Dendritic cell treated with granulocyte-macrophage colony-stimulating factor and Interleukin-4, amounts not matched to agents 40 ng/mL and 50 ng/mL, for 4 days (primary cell): Measurements from ENCODE around the gene N4BP2.

Experiments used
- H3K27ac Mint-ChIP-seq: one replicate; pipeline ENCODE4 v1.8.0; 2022; ENCODE audit warnings: mild to moderate bottlenecking, mixed read lengths
- H3K27me3 Mint-ChIP-seq: one replicate; pipeline ENCODE4 v1.8.0; 2022; ENCODE audit warnings: mild to moderate bottlenecking, mixed read lengths
- H3K36me3 Mint-ChIP-seq: one replicate; pipeline ENCODE4 v1.8.0; 2022; ENCODE audit warnings: low read depth, mixed read lengths
- H3K4me1 Mint-ChIP-seq: one replicate; pipeline ENCODE4 v1.8.0; 2022; ENCODE audit warnings: low read depth, mixed read lengths
- H3K4me3 Mint-ChIP-seq: one replicate; pipeline ENCODE4 v1.8.0; 2022; ENCODE audit warnings: mild to moderate bottlenecking, moderate library complexity, mixed read lengths
- H3K9me3 Mint-ChIP-seq: one replicate; pipeline ENCODE4 v1.8.0; 2022; ENCODE audit warnings: mixed read lengths
- intact Hi-C: fragments of 100-400 bp; cut with micrococcal nuclease; formaldehyde crosslinking; loops from one replicate; pipeline ENCODE4 v1.15.0; 2022

The N4BP2 gene

DNA sequence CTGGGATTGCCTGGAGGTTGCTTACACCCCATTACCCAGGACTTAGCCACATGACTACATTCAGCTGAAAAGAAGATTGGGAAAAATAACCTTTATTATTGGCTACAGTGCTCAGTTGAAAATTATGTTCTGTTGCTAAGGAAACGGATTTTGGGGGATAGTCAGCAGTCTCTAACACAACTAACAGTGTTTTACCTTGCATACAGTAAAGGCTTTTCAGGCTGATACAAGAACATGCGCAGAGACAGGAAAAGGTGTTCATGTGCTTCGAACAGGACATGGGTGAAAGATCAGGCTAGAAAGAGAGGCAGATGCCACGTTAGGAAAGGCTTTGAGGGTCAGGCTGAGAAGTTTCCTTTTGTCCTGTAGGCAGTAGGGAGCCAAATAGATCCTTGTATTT is 125.4 kb downstream of the N4BP2 start:
- no peaks in the 10 kb centered on the region for H3K36me3 Mint-ChIP-seq
- H3K4me3 Mint-ChIP-seq, result no peak overlapping the region
- H3K27me3 Mint-ChIP-seq, result no peaks in the 10 kb centered on the region
- H3K27ac Mint-ChIP-seq, result no peak overlapping the region
- H3K4me1 Mint-ChIP-seq, result peaks cover 19% of the 10 kb centered on the region
- H3K9me3 Mint-ChIP-seq, result no peaks in the 10 kb centered on the region
- intact Hi-C loops, result no loop called here

DNA sequence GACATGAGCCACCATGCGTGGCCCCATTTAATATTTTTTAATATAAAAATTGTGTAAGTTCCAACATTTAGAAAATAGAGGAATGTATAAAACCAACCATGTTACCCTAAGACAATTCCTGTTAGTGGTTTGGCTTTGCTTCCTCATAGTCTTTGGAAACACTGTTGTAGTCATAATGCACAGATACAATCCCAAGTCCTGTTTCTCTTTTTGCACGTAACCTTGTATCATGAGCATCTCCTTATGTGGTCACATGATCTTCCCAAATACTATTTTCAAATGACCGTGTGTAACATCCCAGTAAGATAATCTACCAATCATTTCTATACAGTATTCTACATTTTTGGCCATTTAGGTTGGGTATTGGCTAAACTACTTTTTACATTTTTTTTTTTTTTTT is 126.3 kb downstream of the N4BP2 start:
- Mint-ChIP-seq H3K27me3 (no peaks in the 10 kb centered on the region), H3K9me3 (no peaks in the 10 kb centered on the region), H3K36me3 (no peaks in the 10 kb centered on the region), H3K27ac (no peak overlapping the region), H3K4me1 (peaks cover 19% of the 10 kb centered on the region), H3K4me3 (no peak overlapping the region)
- intact Hi-C loops, result no loop called here

DNA sequence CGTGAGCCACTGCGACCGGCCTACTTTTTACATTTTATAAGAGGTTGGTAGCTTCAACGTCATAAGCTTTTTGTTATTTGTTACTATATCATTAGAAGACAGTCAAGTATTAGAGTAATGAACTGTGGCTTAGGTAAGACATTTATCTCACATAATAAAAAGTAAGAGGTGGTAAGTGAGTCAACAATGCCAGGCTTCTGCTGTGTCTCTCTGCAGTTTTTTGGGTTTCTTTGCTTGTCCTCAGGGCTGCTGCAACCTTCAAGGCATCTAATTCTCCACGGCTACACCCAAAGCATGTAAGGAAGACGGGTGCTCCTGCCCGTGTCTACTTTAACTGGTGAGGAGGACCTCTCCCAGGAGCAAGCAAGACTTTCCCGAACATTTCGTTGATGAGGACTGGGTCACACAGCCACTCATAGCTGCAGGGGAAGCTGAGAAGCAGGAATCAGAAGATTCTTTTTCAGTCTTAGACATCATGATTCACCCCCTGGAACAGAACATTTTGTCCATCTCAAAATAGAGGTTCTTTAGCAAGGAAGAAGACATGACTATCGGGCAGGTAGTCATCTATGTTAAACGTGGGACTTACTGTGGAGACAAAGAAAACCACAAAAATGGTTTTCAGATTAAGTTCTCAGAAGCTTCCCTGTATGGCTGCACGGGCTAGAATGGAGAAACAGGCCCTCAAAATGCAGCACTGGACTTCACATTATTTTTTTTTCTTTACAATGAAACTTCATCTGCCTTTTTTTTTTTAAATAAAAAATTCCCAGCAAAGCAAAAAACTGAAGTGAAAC is 127.2 kb downstream of the N4BP2 start:
- intact Hi-C loops, result no loop called here
- Mint-ChIP-seq H3K4me3 (no peak overlapping the region), H3K36me3 (no peaks in the 10 kb centered on the region), H3K27me3 (no peaks in the 10 kb centered on the region), H3K9me3 (no peaks in the 10 kb centered on the region), H3K4me1 (peaks cover 19% of the 10 kb centered on the region), H3K27ac (no peak overlapping the region)

DNA sequence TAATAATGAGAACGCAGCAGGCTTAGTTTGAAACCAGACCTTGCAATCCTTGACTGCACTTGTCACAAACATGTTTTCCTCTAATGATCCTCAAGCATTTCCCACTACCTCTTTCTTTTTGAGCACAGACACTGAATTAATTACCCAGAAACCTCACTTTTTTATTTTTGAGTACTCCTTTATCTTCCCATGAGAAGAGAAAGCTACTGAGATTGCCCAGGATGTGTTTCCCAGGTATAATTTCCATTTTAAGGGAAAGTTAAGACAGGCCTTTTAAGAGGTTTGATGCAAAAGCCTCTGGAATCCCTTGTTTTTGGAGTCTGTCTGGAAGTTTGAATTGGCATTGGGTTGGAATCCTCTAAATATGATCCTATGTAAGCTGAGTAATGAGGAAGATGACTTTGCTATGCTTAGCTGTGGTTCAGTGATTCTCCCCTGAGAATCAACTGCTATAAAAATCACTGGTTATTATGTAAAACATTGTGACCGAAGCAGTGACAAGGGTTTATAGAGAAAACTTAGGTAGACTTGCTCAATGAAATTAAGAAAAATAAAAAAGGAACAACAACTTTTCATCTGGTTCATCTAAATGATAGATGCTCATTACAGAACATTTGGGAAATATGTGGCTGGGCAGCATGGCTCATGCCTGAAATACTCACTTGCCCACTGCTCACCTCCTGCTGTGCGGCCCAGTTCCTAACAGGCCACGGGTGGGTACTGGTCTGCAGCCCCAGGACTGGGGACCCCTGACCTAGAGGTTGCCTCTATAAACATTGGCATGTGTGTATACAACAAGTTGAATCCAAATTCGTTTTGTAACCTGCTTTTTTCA is 129.4 kb downstream of the N4BP2 start:
- peak overlapping the region; percentile 66 for H3K27ac Mint-ChIP-seq
- H3K9me3 Mint-ChIP-seq, result no peaks in the 10 kb centered on the region
- H3K27me3 Mint-ChIP-seq, result peaks cover 1% of the 10 kb centered on the region
- intact Hi-C loops, result no loop called here
- H3K4me3 Mint-ChIP-seq, result no peak overlapping the region
- peaks cover 17% of the 10 kb centered on the region for H3K4me1 Mint-ChIP-seq
- H3K36me3 Mint-ChIP-seq, result no peaks in the 10 kb centered on the region

DNA sequence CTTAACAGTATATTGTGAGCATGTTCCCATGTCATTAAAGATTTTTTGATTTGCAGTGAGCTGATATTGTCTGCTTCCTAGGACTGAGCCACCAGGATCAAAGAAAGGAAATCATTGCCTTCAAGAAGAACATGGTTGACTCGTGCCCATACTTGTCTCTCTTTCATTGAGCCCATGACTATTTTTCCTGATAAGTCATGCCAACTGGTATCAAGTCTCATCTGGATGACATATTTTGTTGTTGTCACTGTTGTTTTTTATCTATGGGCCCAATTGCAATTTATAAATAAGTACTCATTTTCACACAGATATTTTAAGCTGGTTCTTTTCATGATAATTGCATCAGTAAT is 130.0 kb downstream of the N4BP2 start:
- Mint-ChIP-seq H3K27ac (no peak overlapping the region), H3K36me3 (no peaks in the 10 kb centered on the region), H3K9me3 (no peaks in the 10 kb centered on the region), H3K4me1 (peaks cover 14% of the 10 kb centered on the region), H3K4me3 (no peak overlapping the region), H3K27me3 (peaks cover 1% of the 10 kb centered on the region)
- intact Hi-C loops, result no loop called here

- H3K27ac Mint-ChIP-seq, result no peak overlapping the region
- intact Hi-C loops, result no loop called here
- H3K4me3 Mint-ChIP-seq, result no peak overlapping the region
- no peaks in the 10 kb centered on the region for H3K9me3 Mint-ChIP-seq
- H3K27me3 Mint-ChIP-seq, result peaks cover 1% of the 10 kb centered on the region
- peaks cover 14% of the 10 kb centered on the region for H3K4me1 Mint-ChIP-seq
- H3K36me3 Mint-ChIP-seq, result no peaks in the 10 kb centered on the region
Observed at GRCh38 chr4:40187386-40187906, 130.8 kb downstream of the N4BP2 start.

- no peak overlapping the region for H3K4me3 Mint-ChIP-seq
- intact Hi-C loops, result no loop called here
- peaks cover 9% of the 10 kb centered on the region for H3K27me3 Mint-ChIP-seq
- H3K9me3 Mint-ChIP-seq, result no peaks in the 10 kb centered on the region
- H3K36me3 Mint-ChIP-seq, result no peaks in the 10 kb centered on the region
- H3K4me1 Mint-ChIP-seq, result peaks cover 21% of the 10 kb centered on the region
- no peak overlapping the region for H3K27ac Mint-ChIP-seq
Observed at GRCh38 chr4:40190019-40190418, 133.4 kb downstream of the N4BP2 start.

DNA sequence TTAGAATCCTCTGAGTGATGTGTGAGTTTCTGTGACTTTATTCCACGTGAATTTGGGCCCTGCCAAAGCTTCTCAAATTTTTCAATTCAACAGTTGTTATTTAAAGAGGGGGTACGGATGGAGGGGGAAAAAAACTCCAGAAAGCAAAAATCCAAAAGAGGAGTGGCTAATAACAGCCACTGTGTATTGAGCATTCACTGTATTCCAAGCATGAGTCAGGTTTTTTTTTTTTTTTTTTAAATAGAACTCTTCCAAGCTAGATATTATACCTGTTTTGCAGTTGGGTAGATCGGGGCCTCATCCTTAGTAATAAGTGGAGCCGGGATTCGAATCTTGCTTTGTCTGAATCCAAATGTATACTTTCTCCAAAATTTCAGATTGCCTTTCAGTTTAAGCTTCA is 133.8 kb downstream of the N4BP2 start:
- Mint-ChIP-seq H3K4me1 (peaks cover 26% of the 10 kb centered on the region), H3K9me3 (no peaks in the 10 kb centered on the region), H3K4me3 (no peak overlapping the region), H3K27me3 (peaks cover 9% of the 10 kb centered on the region), H3K27ac (no peak overlapping the region), H3K36me3 (no peaks in the 10 kb centered on the region)
- intact Hi-C loops, result no loop called here

GRCh38 chr4:40190880-40191815 is 134.5 kb downstream of the N4BP2 start:
- H3K27ac Mint-ChIP-seq, result no peak overlapping the region
- no peak overlapping the region for H3K4me3 Mint-ChIP-seq
- peaks cover 21% of the 10 kb centered on the region for H3K4me1 Mint-ChIP-seq
- H3K36me3 Mint-ChIP-seq, result no peaks in the 10 kb centered on the region
- no peaks in the 10 kb centered on the region for H3K9me3 Mint-ChIP-seq
- intact Hi-C loops, result no loop called here
- peaks cover 9% of the 10 kb centered on the region for H3K27me3 Mint-ChIP-seq

- no peaks in the 10 kb centered on the region for H3K36me3 Mint-ChIP-seq
- H3K27ac Mint-ChIP-seq, result no peak overlapping the region
- intact Hi-C loops, result no loop called here
- no peak overlapping the region for H3K4me3 Mint-ChIP-seq
- H3K9me3 Mint-ChIP-seq, result no peaks in the 10 kb centered on the region
- peaks cover 9% of the 10 kb centered on the region for H3K27me3 Mint-ChIP-seq
- peaks cover 27% of the 10 kb centered on the region for H3K4me1 Mint-ChIP-seq
Observed at GRCh38 chr4:40192114-40193015, 135.7 kb downstream of the N4BP2 start.

- Mint-ChIP-seq H3K36me3 (no peaks in the 10 kb centered on the region), H3K27me3 (peaks cover 10% of the 10 kb centered on the region), H3K4me1 (peaks cover 31% of the 10 kb centered on the region), H3K4me3 (no peak overlapping the region), H3K27ac (no peak overlapping the region), H3K9me3 (no peaks in the 10 kb centered on the region)
- intact Hi-C loops, result no loop called here
Observed at GRCh38 chr4:40193016-40193571, 136.4 kb downstream of the N4BP2 start.

DNA sequence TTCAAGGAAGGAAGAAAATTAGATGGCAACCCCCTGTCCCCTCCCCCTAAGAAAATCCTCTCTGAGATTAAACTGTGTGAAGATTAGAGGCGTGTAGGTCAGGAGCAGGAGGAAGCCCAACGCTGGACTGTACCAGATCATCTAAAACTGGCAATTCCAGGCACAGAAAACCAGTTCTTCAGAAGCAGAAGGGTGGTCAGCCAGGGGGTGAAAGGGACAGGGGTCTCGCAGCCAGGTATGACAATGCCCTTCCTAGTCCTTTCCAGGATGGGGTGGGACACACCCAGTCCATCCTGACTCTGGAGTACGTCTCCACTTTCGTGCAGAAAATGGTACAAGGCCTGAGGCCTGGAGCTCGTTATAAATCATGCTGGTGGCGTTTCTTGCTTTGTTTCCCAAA is 136.9 kb downstream of the N4BP2 start:
- H3K4me3 Mint-ChIP-seq, result no peak overlapping the region
- intact Hi-C loops, result no loop called here
- H3K36me3 Mint-ChIP-seq, result no peaks in the 10 kb centered on the region
- H3K27me3 Mint-ChIP-seq, result peaks cover 15% of the 10 kb centered on the region
- H3K27ac Mint-ChIP-seq, result no peak overlapping the region
- no peaks in the 10 kb centered on the region for H3K9me3 Mint-ChIP-seq
- H3K4me1 Mint-ChIP-seq, result peaks cover 36% of the 10 kb centered on the region
